HepG2 (cell line): ENCODE measurements around the gene STUB1. TPM values are rescaled to one million over a fixed set of nuclear protein-coding genes. Genes with fewer than 3 reads are reported as not detected.
A peak's percentile ranks its signal among the peaks of the same experiment; 100 is the strongest.

Experiments used
- AGO1 ChIP-seq: fragments of 200-400 bp; formaldehyde crosslinking; IDR thresholded peaks from 2 replicates; pipeline ENCODE4 v1.6.1; 2017; ENCODE audit warnings: mild to moderate bottlenecking, low read depth, low read length, moderate library complexity; ENCODE audit not compliant: poor library complexity, severe bottlenecking
- ATAD3A ChIP-seq: sonication (generic); formaldehyde crosslinking; IDR thresholded peaks from 2 replicates; pipeline ENCODE4 v1.4.0; 2020; ENCODE audit warnings: missing genetic modification reagents
- ATF1 ChIP-seq: IDR thresholded peaks from 2 replicates; pipeline ENCODE4 v1.6.1; 2016; ENCODE audit warnings: mild to moderate bottlenecking, control low read depth
- ATF2 ChIP-seq: sonication (generic); formaldehyde crosslinking; IDR thresholded peaks from 2 replicates; pipeline ENCODE4 v1.4.0; 2020; ENCODE audit warnings: missing genetic modification reagents
- ELF3 ChIP-seq: IDR thresholded peaks from 2 replicates; pipeline ENCODE4 v1.6.1; 2016; ENCODE audit warnings: missing genetic modification reagents, missing compliant biosample characterization
- FOXK1 ChIP-seq: sonication (generic); formaldehyde crosslinking; IDR thresholded peaks from 2 replicates; pipeline ENCODE4 v1.4.0; 2020; ENCODE audit warnings: low read depth, missing genetic modification reagents, borderline replicate concordance
- HNF1B ChIP-seq: sonication (generic); formaldehyde crosslinking; IDR thresholded peaks from 2 replicates; pipeline ENCODE4 v1.5.1; 2020; ENCODE audit warnings: mild to moderate bottlenecking, moderate library complexity, missing genetic modification reagents
- HOXA5 ChIP-seq: sonication (generic); formaldehyde crosslinking; IDR thresholded peaks from 2 replicates; pipeline ENCODE4 v1.4.0; 2020; ENCODE audit warnings: missing genetic modification reagents
- KMT2B ChIP-seq: IDR thresholded peaks from 2 replicates; pipeline ENCODE4 v1.6.1; 2016; ENCODE audit warnings: missing genetic modification reagents, missing compliant biosample characterization
- NCOA2 ChIP-seq: sonication (generic); formaldehyde crosslinking; IDR thresholded peaks from 2 replicates; pipeline ENCODE4 v1.8.0; 2022; ENCODE audit warnings: inconsistent platforms
- RAD51 ChIP-seq: fragments of 450-650 bp; IDR thresholded peaks from 2 replicates; pipeline ENCODE4 v1.6.1; 2016; ENCODE audit warnings: borderline replicate concordance
- REL ChIP-seq: sonication (generic); formaldehyde crosslinking; conservative IDR thresholded peaks from 2 replicates; pipeline ENCODE4 v1.8.0; 2022; ENCODE audit warnings: mild to moderate bottlenecking, missing genetic modification reagents, moderate library complexity
- RELA ChIP-seq: sonication (generic); formaldehyde crosslinking; IDR thresholded peaks from 2 replicates; pipeline ENCODE4 v1.4.0; 2020; ENCODE audit warnings: missing genetic modification reagents
- ZNF326 ChIP-seq: sonication (generic); formaldehyde crosslinking; IDR thresholded peaks from 2 replicates; pipeline ENCODE4 v1.4.0; 2020; ENCODE audit warnings: missing genetic modification reagents, borderline replicate concordance
- ZNF451 ChIP-seq: sonication (generic); formaldehyde crosslinking; IDR thresholded peaks from 2 replicates; pipeline ENCODE4 v1.5.0; 2020; ENCODE audit warnings: mild to moderate bottlenecking, missing genetic modification reagents
- ZNF557 ChIP-seq: sonication (generic); formaldehyde crosslinking; IDR thresholded peaks from 2 replicates; pipeline ENCODE4 v1.4.0; 2020; ENCODE audit warnings: missing genetic modification reagents
- ZNF652 ChIP-seq: IDR thresholded peaks from 2 replicates; pipeline ENCODE4 v1.6.1; 2016; ENCODE audit warnings: low read depth, borderline replicate concordance
- ZNF781 ChIP-seq: sonication (generic); formaldehyde crosslinking; IDR thresholded peaks from 2 replicates; pipeline ENCODE4 v1.5.1; 2020; ENCODE audit warnings: borderline replicate concordance, mild to moderate bottlenecking, missing genetic modification reagents; ENCODE audit errors: not compliant biosample characterization
- ZNF800 ChIP-seq: sonication (generic); formaldehyde crosslinking; IDR thresholded peaks from 2 replicates; pipeline ENCODE4 v1.4.0; 2020; ENCODE audit warnings: missing genetic modification reagents
- polyA plus RNA-seq, 8 experiments: library from polyadenylated mRNA; depleted of rRNA in 3 of 8; stranded (reverse) in 7 of 8; unstranded in 1 of 8; fragments of >200 nt; fragmentation: Illumina TruSeq in 4 of 8; extraction: Trizol in 4 of 8; gene quantifications; 2 replicates each; pipeline versions ENCODE4 v1.2.1 to v1.2.3, GENCODE V29; 2011 to 2016; ENCODE audit warnings: low read depth in 4 of 8, missing spikeins in 1 of 8, mixed read lengths in 1 of 8; ENCODE audit not compliant: insufficient read depth in 1 of 8
- total RNA-seq, 5 experiments: library from RNA; depleted of rRNA; stranded (reverse); fragments of >200 nt; fragmentation: Illumina TruSeq; extraction: Trizol; gene quantifications; 2 replicates each; pipeline ENCODE4 v1.2.3, GENCODE V29; 2016; ENCODE audit warnings: low read depth in 1 of 5
- TF ChIP-seq, protein P1 (sequence below): sonication (generic); formaldehyde crosslinking; IDR thresholded peaks from 2 replicates; pipeline ENCODE4 v1.4.0; 2020; ENCODE audit warnings: missing genetic modification reagents

Gene STUB1
- total and polyA plus RNA-seq, 2 of the 13 experiments (the other 11 are each of a cell fraction or from before 2014, with no cell fraction given) = 52.9 to 78.2 TPM

DNA sequence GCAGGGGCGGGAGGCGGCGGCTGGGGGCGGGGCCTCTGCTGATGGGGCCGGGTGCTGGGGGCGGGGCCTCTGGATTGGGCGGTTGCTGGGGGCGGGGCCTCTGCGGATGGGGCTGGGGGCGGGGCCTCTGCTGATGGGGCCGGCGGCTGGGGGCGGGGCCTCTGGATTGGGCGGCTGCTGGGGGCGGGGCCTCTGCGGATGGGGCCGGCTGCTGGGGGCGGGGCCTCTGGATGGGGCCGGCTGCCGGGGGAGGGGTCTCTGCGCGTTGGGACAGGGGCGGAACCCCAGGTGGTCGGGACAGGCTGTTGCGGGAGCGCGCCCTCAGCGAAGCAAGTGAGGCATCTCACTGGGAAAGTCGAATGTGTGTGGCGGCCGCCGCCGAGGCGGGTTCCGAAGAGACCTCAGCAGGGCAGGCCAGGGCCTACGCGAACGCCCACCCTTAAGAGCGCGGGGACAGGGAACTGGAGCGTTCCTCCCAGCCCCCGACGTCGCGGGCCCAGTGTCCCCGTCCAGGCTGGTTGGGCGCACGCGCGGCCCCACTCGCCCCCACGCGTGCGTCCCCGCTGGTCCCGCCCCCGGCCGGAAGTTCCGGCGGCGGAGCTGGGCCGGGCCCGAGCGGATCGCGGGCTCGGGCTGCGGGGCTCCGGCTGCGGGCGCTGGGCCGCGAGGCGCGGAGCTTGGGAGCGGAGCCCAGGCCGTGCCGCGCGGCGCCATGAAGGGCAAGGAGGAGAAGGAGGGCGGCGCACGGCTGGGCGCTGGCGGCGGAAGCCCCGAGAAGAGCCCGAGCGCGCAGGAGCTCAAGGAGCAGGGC, at the start of gene STUB1 (continued):
- TF ChIP-seq AGO1 = no peak
- TF ChIP-seq RAD51 = no peak
- no peak for TF ChIP-seq ATAD3A
- TF ChIP-seq ZNF800 (CRISPR knock-in tag) = no peak
- peak; percentile 47; the same call in 1 of the 2 replicates for TF ChIP-seq HOXA5
- 0 out of 2 replicates have a peak, but pooled peaks have one; percentile 13 for TF ChIP-seq ELF3
- TF ChIP-seq NCOA2 (CRISPR knock-in tag) = no peak
- TF ChIP-seq ZNF652 (CRISPR knock-in tag) = no peak
- TF ChIP-seq, protein P1, sequence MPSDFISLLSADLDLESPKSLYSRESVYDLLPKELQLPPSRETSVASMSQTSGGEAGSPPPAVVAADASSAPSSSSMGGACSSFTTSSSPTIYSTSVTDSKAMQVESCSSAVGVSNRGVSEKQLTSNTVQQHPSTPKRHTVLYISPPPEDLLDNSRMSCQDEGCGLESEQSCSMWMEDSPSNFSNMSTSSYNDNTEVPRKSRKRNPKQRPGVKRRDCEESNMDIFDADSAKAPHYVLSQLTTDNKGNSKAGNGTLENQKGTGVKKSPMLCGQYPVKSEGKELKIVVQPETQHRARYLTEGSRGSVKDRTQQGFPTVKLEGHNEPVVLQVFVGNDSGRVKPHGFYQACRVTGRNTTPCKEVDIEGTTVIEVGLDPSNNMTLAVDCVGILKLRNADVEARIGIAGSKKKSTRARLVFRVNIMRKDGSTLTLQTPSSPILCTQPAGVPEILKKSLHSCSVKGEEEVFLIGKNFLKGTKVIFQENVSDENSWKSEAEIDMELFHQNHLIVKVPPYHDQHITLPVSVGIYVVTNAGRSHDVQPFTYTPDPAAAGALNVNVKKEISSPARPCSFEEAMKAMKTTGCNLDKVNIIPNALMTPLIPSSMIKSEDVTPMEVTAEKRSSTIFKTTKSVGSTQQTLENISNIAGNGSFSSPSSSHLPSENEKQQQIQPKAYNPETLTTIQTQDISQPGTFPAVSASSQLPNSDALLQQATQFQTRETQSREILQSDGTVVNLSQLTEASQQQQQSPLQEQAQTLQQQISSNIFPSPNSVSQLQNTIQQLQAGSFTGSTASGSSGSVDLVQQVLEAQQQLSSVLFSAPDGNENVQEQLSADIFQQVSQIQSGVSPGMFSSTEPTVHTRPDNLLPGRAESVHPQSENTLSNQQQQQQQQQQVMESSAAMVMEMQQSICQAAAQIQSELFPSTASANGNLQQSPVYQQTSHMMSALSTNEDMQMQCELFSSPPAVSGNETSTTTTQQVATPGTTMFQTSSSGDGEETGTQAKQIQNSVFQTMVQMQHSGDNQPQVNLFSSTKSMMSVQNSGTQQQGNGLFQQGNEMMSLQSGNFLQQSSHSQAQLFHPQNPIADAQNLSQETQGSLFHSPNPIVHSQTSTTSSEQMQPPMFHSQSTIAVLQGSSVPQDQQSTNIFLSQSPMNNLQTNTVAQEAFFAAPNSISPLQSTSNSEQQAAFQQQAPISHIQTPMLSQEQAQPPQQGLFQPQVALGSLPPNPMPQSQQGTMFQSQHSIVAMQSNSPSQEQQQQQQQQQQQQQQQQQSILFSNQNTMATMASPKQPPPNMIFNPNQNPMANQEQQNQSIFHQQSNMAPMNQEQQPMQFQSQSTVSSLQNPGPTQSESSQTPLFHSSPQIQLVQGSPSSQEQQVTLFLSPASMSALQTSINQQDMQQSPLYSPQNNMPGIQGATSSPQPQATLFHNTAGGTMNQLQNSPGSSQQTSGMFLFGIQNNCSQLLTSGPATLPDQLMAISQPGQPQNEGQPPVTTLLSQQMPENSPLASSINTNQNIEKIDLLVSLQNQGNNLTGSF (CRISPR knock-in tag) = peak; percentile 80; the same call in 1 of the 2 replicates
- no peak for TF ChIP-seq REL (CRISPR knock-in tag)
- no peak for TF ChIP-seq ZNF781 (CRISPR knock-in tag)
- TF ChIP-seq RELA = no peak
- no peak for TF ChIP-seq ZNF451 (CRISPR knock-in tag)
- no peak for TF ChIP-seq KMT2B (CRISPR knock-in tag)
- TF ChIP-seq ZNF557 (CRISPR knock-in tag) = 0 out of 2 replicates have a peak, but pooled peaks have one; percentile 32
- TF ChIP-seq HNF1B (CRISPR knock-in tag) = no peak; the same call in 1 of the 2 replicates
- TF ChIP-seq ATF2 (CRISPR knock-in tag) = no peak
- no peak for TF ChIP-seq ATF1 (CRISPR knock-in tag)
- TF ChIP-seq FOXK1 (CRISPR knock-in tag) = no peak
- TF ChIP-seq ZNF326 = no peak
